K562 (cell line): Measurements from ENCODE around the gene TRABD. TPM values are rescaled to one million over a fixed set of nuclear protein-coding genes. Genes with fewer than 3 reads are reported as not detected.
A peak's percentile ranks its signal among the peaks of the same experiment; 100 is the strongest.

Experiments used
- ATAC-seq: fragments of 200-7000 bp; cut with Tn5 transposase; 3 replicates; pipeline ENCODE4 v1.9.1; 2020; ENCODE audit warnings: moderate library complexity
- BruUV-seq: library from RNA; stranded (reverse); fragments of 400-500 nt; replicated peaks from 2 replicates; lab custom pipeline; 2021; lab: Mats Ljungman, UMichigan
- CTCF ChIA-PET: fragments of 300-600 bp; formaldehyde crosslinking; extraction: SDS; loops from one replicate; lab custom pipeline; 2021; ENCODE audit warnings: low intra/inter-chr PET ratio; lab: Yijun Ruan, JAX
- POLR2A ChIA-PET: fragments of 300-600, 350-650 bp; sonication (Branson Sonifier 250); formaldehyde crosslinking; extraction: SDS; loops from one replicate; lab custom pipeline; 2021; ENCODE audit warnings: antibody characterized with exemption, inconsistent platforms; lab: Yijun Ruan, JAX
- DNase-seq, 4 experiments: peaks; one replicate each; pipeline versions ENCODE4 v3.0.0 to v3.0.0-alpha.2; 2011 to 2018; ENCODE audit warnings: low spot score in 3 of 4, mixed read lengths in 3 of 4; ENCODE audit errors: extremely low read depth in 1 of 4
- FAIRE-seq: peaks from 2 replicates; lab custom pipeline; 2011; peaks lifted over from hg19 to GRCh38; lab: Jason Lieb, UNC
- H2AFZ ChIP-seq: 2 replicates; pipeline ENCODE4 v1.6.0; 2011; ENCODE audit warnings: low read depth, low read length, control low read depth, inconsistent platforms
- H3K27ac ChIP-seq: fragments of 200-600 bp; 3 replicates; pipeline ENCODE4 v1.8.0; 2011; ENCODE audit warnings: low read depth, mild to moderate bottlenecking, control low read depth, inconsistent platforms, low read length, moderate library complexity, mixed read lengths; ENCODE audit errors: extremely low read depth
- H3K27me3 ChIP-seq, 2 experiments: fragments of 300-600 bp in 1 of 2; 2 replicates in 1 of 2; 3 replicates in 1 of 2; pipeline versions ENCODE4 v1.6.0 to v1.8.0; 2011; ENCODE audit warnings: inconsistent platforms in 2 of 2, low read length in 2 of 2, mild to moderate bottlenecking in 1 of 2, mixed read lengths in 1 of 2, moderate library complexity in 1 of 2; ENCODE audit not compliant: control insufficient read depth in 2 of 2, insufficient read depth in 2 of 2
- H3K36me3 ChIP-seq: fragments of 300-600 bp; 3 replicates; pipeline ENCODE4 v1.8.0; 2011; ENCODE audit warnings: mild to moderate bottlenecking, low read length, inconsistent platforms; ENCODE audit not compliant: control insufficient read depth, insufficient read depth
- H3K4me1 ChIP-seq, 2 experiments: fragments of 200-600 bp in 1 of 2; replicated peaks in 1 of 2; 2 replicates in 1 of 2; 3 replicates in 1 of 2; pipeline versions ENCODE4 v1.5.1 to v1.8.0; 2011; ENCODE audit warnings: inconsistent platforms in 2 of 2, low read length in 2 of 2, mild to moderate bottlenecking in 1 of 2, mixed read lengths in 1 of 2, moderate library complexity in 1 of 2; ENCODE audit not compliant: control insufficient read depth in 2 of 2, insufficient read depth in 2 of 2
- H3K4me2 ChIP-seq: 2 replicates; pipeline ENCODE4 v1.6.1; 2011; ENCODE audit warnings: low read length, control low read depth, inconsistent platforms, mixed read lengths; ENCODE audit not compliant: insufficient read depth
- H3K4me3 ChIP-seq: fragments of 200-600 bp; sonication (generic), shearing (Covaris generic); 2 replicates; pipeline ENCODE4 v1.5.1; 2016; ENCODE audit warnings: control low read depth, inconsistent platforms
- H3K79me2 ChIP-seq: fragments of 200-600 bp; 3 replicates; pipeline ENCODE4 v1.8.0; 2011; ENCODE audit warnings: low read length, inconsistent platforms; ENCODE audit not compliant: control insufficient read depth, insufficient read depth
- H3K9ac ChIP-seq, 2 experiments: 2 replicates each; pipeline versions ENCODE4 v1.6.0 to v1.6.1; 2011; ENCODE audit warnings: low read depth in 2 of 2, low read length in 2 of 2, control low read depth in 1 of 2, inconsistent platforms in 1 of 2, mild to moderate bottlenecking in 1 of 2, mixed read lengths in 1 of 2; ENCODE audit not compliant: insufficient read depth in 1 of 2
- H3K9me1 ChIP-seq: one replicate; pipeline ENCODE4 v1.6.0; 2011; ENCODE audit warnings: inconsistent platforms, mild to moderate bottlenecking, low read length, moderate library complexity; ENCODE audit not compliant: control insufficient read depth, insufficient read depth
- H3K9me3 ChIP-seq: replicated peaks from 2 replicates; pipeline ENCODE4 v1.5.1; 2011; ENCODE audit warnings: low read depth, low read length, inconsistent platforms; ENCODE audit not compliant: control insufficient read depth, insufficient read depth
- H4K20me1 ChIP-seq: replicated peaks from 2 replicates; pipeline ENCODE4 v1.6.1; 2011; ENCODE audit warnings: low read length, inconsistent platforms, mixed read lengths; ENCODE audit not compliant: control insufficient read depth, insufficient read depth
- CHD4 ChIP-seq: fragments of 200-600 bp; sonication (generic); IDR thresholded peaks from 3 replicates; pipeline ENCODE4 v1.6.1; 2012; ENCODE audit warnings: low read depth, mild to moderate bottlenecking, mixed read lengths, low read length, inconsistent platforms; ENCODE audit not compliant: insufficient read depth, insufficient replicate concordance, poor library complexity, severe bottlenecking
- CREM ChIP-seq: IDR thresholded peaks from 2 replicates; pipeline ENCODE4 v1.6.1; 2014; ENCODE audit warnings: antibody characterized with exemption, low read depth
- HBP1 ChIP-seq: fragments of 450-650 bp; formaldehyde crosslinking; IDR thresholded peaks from 2 replicates; pipeline ENCODE4 v1.4.0; 2022; ENCODE audit warnings: missing genetic modification characterization
- POLR2G ChIP-seq: fragments of 200-400 bp; formaldehyde crosslinking; IDR thresholded peaks from 2 replicates; pipeline ENCODE4 v1.6.1; 2017; ENCODE audit warnings: low read depth, mild to moderate bottlenecking, antibody characterized with exemption, low read length, moderate library complexity
- RBM22 ChIP-seq: fragments of 200-400 bp; formaldehyde crosslinking; IDR thresholded peaks from 2 replicates; pipeline ENCODE4 v1.6.1; 2018; ENCODE audit warnings: low read length, low read depth; ENCODE audit not compliant: poor library complexity, severe bottlenecking
- SNAPC5 ChIP-seq: fragments of 250-450 bp; sonication (Bioruptor Pico); IDR thresholded peaks from 2 replicates; pipeline ENCODE4 v1.8.0; 2021; ENCODE audit warnings: moderate library complexity, mild to moderate bottlenecking, inconsistent platforms
- TAL1 ChIP-seq: fragments of 450-650 bp; IDR thresholded peaks from 2 replicates; pipeline ENCODE4 v1.6.1; 2016; ENCODE audit warnings: mild to moderate bottlenecking
- TRIM25 ChIP-seq: fragments of 450-650 bp; IDR thresholded peaks from 2 replicates; pipeline ENCODE4 v1.7.0; 2016; ENCODE audit warnings: borderline replicate concordance
- ZNF324 ChIP-seq: fragments of 250-450 bp; sonication (Bioruptor Pico); IDR thresholded peaks from 2 replicates; pipeline ENCODE4 v1.4.0; 2020; ENCODE audit warnings: mild to moderate bottlenecking
- ZNF551 ChIP-seq: fragments of 250-450 bp; sonication (Bioruptor Pico); IDR thresholded peaks from 2 replicates; pipeline ENCODE4 v1.5.0; 2021; ENCODE audit warnings: mild to moderate bottlenecking, moderate library complexity
- ZNF584 ChIP-seq: fragments of 200-800 bp; sonication (Bioruptor generic); IDR thresholded peaks from 2 replicates; pipeline ENCODE4 v1.6.1; 2016; ENCODE audit warnings: low read depth, mild to moderate bottlenecking, missing genetic modification characterization, missing compliant biosample characterization
- ZNF707 ChIP-seq: fragments of 250-450 bp; sonication (Bioruptor Pico); conservative IDR thresholded peaks from 2 replicates; pipeline ENCODE4 v1.8.0; 2022; ENCODE audit warnings: inconsistent platforms, mild to moderate bottlenecking, moderate library complexity
- WGBS: fragments of 100-300 bp; shearing (Covaris generic); methylation state at CpG from one replicate; pipeline ENCODE4 v1.1.6; 2016; ENCODE audit warnings: low coverage, mixed read lengths; ENCODE audit not compliant: insufficient coverage; ENCODE audit errors: missing lambda C conversion rate; 5-methylcytosine and 5-hydroxymethylcytosine counted together
- in situ Hi-C: fragments of 300-500 bp; cut with MboI; formaldehyde crosslinking; loops from 4 replicates; pipeline ENCODE4 v1.15.0; 2018; ENCODE audit warnings: inconsistent platforms, mixed read lengths
- intact Hi-C: fragments of 100-400 bp; cut with micrococcal nuclease; formaldehyde crosslinking; loops from 2 replicates; pipeline ENCODE4 v1.14.2; 2022
- polyA plus RNA-seq, 8 experiments: library from polyadenylated mRNA; depleted of rRNA in 4 of 8; stranded (reverse) in 5 of 8; unstranded in 3 of 8; fragments of >200 nt; fragmentation: Nextera tagmentation in 2 of 8; fragmentation: Illumina TruSeq in 1 of 8; extraction: Ambion mirVana in 2 of 8; extraction: Trizol in 1 of 8; gene quantifications; 2 replicates each; pipeline versions ENCODE4 v1.2.1 to v1.2.3, GENCODE V29; 2011 to 2014; ENCODE audit warnings: inconsistent platforms in 1 of 8, missing spikeins in 1 of 8
- total RNA-seq, 7 experiments: library from RNA; depleted of rRNA in 6 of 7; stranded (reverse); fragments of >200 nt in 6 of 7; fragmentation: Illumina TruSeq in 2 of 7; extraction: Trizol in 2 of 7; gene quantifications; 2 replicates each; pipeline versions ENCODE4 v1.2.1 to v1.2.3, GENCODE V29; 2011 to 2021; ENCODE audit warnings: low replicate concordance in 1 of 7

TRABD gene
- total and polyA plus RNA-seq, 9 of the 15 experiments (the other 6 are each of a cell fraction or from before 2014, with no cell fraction given), result 0.08 to 62.9 (median 14.0) TPM

- no peak for TF ChIP-seq HBP1 (CRISPR knock-in tag)
- TF ChIP-seq ZNF551 (CRISPR knock-in tag), result no peak
- TF ChIP-seq CREM, result 0 out of 2 replicates have a peak, but pooled peaks have one; percentile 26
- TF ChIP-seq TAL1, result no peak
- TF ChIP-seq CHD4, result no peak
- no peak for TF ChIP-seq ZNF584 (CRISPR knock-in tag)
These were observed 24.2 kb downstream of the TRABD start (continued) for GRCh38 chr22:50209893-50210292.

GRCh38 chr22:50210378-50211139 is 24.8 kb downstream of the TRABD start:
- Histone ChIP-seq H4K20me1 (0 out of 2 replicates have a peak, but pooled peaks cover 3% of the 10 kb centered on the region), H3K79me2 (peaks cover 13% of the 10 kb centered on the region; the same call in 2 of the 3 replicates), H3K4me1 (peaks cover 0 to 36% of the 10 kb centered on the region in 2 experiments; a peak in 2 of 5 replicates), H3K4me3 (no peak overlapping the region), H3K9ac (no peak overlapping the region), H3K9me3 (0 out of 2 replicates have a peak, but pooled peaks cover 2% of the 10 kb centered on the region), H2AFZ (no peak overlapping the region), H3K36me3 (peaks cover 64% of the 10 kb centered on the region), H3K4me2 (no peak overlapping the region), H3K27ac (no peak overlapping the region), H3K9me1 (no peaks in the 10 kb centered on the region), H3K27me3 (no peaks in the 10 kb centered on the region)
- BruUV-seq, result no TSS peak
- 93% methylated on average over 11 of the region's 32 CpGs for WGBS
- FAIRE-seq (no peak), ATAC-seq (no peak), DNase-seq (no peak)
- in situ Hi-C loops, result loop anchor here (5.0 kb wide), 1 partner anchor 68 kb away; no protein-coding TSS in a partner anchor
- intact Hi-C loops, result no loop called here
- no peak for TF ChIP-seq ZNF584 (CRISPR knock-in tag)
- TF ChIP-seq RBM22, result peak; percentile 63
- peak; percentile 69 for TF ChIP-seq POLR2G
- no peak for TF ChIP-seq ZNF324 (CRISPR knock-in tag)
- no peak for TF ChIP-seq TRIM25
- no peak for TF ChIP-seq SNAPC5
- no peak for TF ChIP-seq ZNF707 (CRISPR knock-in tag)
- POLR2A ChIA-PET, result no interaction called here
- CTCF ChIA-PET, result interaction anchor here (0.6 to 2.4 kb wide), 3 partner anchors 40 to 64 kb away, joined by 3 to 12 read pairs (median 10); partner anchors contain the start of gene PANX2
